HAP-1 (cell line): Measurements from ENCODE around the gene SLCO1A2.

ENCODE experiments used
- DNase-seq, 2 experiments: peaks; one replicate each; pipeline ENCODE4 v3.0.0-alpha.2; 2016 to 2020; ENCODE audit warnings: low spot score in 2 of 2
- H3K27me3 ChIP-seq: fragments of 250-450 bp; sonication (Bioruptor Pico); 2 replicates; pipeline ENCODE4 v1.5.1; 2020; ENCODE audit warnings: low read depth, mild to moderate bottlenecking, moderate library complexity
- H3K36me3 ChIP-seq: fragments of 250-450 bp; sonication (Bioruptor Pico); replicated peaks from 2 replicates; pipeline ENCODE4 v1.5.1; 2020; ENCODE audit warnings: mild to moderate bottlenecking
- H3K4me1 ChIP-seq: fragments of 250-450 bp; sonication (Bioruptor Pico); 2 replicates; pipeline ENCODE4 v1.5.1; 2020; ENCODE audit warnings: mild to moderate bottlenecking
- H3K4me3 ChIP-seq: fragments of 250-450 bp; sonication (Bioruptor Pico); 2 replicates; pipeline ENCODE4 v1.5.1; 2020; ENCODE audit warnings: mild to moderate bottlenecking, moderate library complexity
- H3K9me3 ChIP-seq: fragments of 250-450 bp; sonication (Bioruptor Pico); 2 replicates; pipeline ENCODE4 v1.5.1; 2020; ENCODE audit warnings: mild to moderate bottlenecking, moderate library complexity
- in situ Hi-C: fragments of 300-500 bp; cut with MboI; formaldehyde crosslinking; loops from 3 replicates; pipeline ENCODE4 v1.14.3; 2020; ENCODE audit warnings: low sequenced_read_pairs, inconsistent platforms, mixed read lengths

Gene SLCO1A2

DNA sequence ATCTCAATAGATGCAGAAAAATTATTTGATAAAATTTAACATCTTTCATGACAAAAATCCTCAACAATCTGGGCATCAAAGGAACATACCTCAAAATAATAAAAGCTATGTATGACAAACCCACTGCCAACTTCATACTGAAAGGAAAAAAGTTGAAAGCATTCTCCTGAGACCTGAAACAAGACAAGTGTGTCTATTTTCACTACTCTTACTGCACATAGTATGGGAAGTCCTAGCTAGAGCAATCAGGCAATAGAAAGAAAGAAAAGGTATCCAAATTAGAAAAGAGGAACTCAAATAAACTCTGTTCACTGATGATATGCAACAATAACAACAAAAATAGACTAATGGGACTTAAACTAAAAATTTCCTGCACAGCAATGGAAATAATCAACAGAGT is 113.6 kb downstream of the SLCO1A2 start:
- H3K9me3 ChIP-seq: no peaks in the 10 kb centered on the region
- H3K27me3 ChIP-seq: no peaks in the 10 kb centered on the region
- no peaks in the 10 kb centered on the region for H3K36me3 ChIP-seq
- H3K4me1 ChIP-seq: no peaks in the 10 kb centered on the region
- no peak for DNase-seq
- H3K4me3 ChIP-seq: no peak overlapping the region
- in situ Hi-C loops: no loop called here

DNA sequence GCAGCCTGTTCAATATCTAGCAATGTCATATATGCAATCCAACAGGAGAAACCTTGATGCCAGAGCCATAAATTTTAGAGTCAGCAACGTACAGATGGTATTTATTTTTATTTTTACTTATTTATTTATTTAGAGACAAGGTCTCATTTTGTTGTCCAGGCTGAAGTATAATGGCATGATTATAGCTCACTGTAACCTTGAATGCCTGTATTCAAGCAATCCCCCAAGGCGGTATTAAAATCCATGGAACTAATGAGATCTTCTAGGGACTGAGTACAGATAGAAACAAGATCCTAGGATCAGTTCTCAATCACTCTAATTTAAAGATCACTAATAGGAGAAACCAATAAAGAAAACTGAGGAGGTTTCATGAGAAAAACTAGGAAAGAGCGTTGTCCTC is 114.5 kb downstream of the SLCO1A2 start:
- Histone ChIP-seq H3K36me3 (no peaks in the 10 kb centered on the region), H3K4me1 (no peaks in the 10 kb centered on the region), H3K9me3 (no peaks in the 10 kb centered on the region), H3K27me3 (no peaks in the 10 kb centered on the region), H3K4me3 (no peak overlapping the region)
- DNase-seq: no peak
- in situ Hi-C loops: no loop called here

DNA sequence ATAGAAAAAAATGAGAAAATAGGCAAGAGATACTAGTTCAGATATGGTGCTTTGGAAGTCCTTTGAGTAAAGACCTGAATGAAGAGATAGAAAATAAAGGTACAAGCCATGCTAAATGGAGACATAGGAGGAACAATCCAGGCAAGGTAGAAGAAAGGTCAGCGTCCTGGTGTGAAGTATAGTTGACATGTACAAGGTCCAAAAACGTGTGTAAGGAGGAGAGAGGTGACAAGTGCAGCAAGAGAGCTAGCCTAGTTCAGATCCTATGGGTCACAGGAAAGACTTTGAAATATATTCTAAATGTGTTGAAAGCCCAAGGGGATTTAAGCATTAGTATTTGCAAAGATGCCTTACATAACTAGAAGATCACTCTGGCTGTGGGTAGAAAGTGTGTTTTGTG is 115.5 kb downstream of the SLCO1A2 start:
- H3K4me1 ChIP-seq: no peaks in the 10 kb centered on the region
- no peaks in the 10 kb centered on the region for H3K9me3 ChIP-seq
- H3K27me3 ChIP-seq: no peaks in the 10 kb centered on the region
- DNase-seq: no peak
- no peak overlapping the region for H3K4me3 ChIP-seq
- in situ Hi-C loops: no loop called here
- no peaks in the 10 kb centered on the region for H3K36me3 ChIP-seq
